Stimulated activated CD4-positive, alpha-beta T cell treated with anti-CD3 and anti-CD28 coated beads, Interleukin-1b, Interleukin-23, amount 100 ng/mL, for 48 hours (primary cell): ENCODE data around the gene RPLP1.
"Not testable (repeated sequence)": the region's sequence is repeated elsewhere in the genome, so short reads cannot be mapped to it uniquely, and the experiment has no call there.

Experiments used
- DNase-seq: peaks from one replicate; pipeline ENCODE4 v3.0.0-alpha.2; 2020

RPLP1 gene

GRCh38 chr15:69443032-69443611 lies 9.5 kb upstream of the RPLP1 start:
- DNase-seq: no peak

- no peak for DNase-seq
Measured at GRCh38 chr15:69444686-69445085, 7.9 kb upstream of the RPLP1 start.

DNA sequence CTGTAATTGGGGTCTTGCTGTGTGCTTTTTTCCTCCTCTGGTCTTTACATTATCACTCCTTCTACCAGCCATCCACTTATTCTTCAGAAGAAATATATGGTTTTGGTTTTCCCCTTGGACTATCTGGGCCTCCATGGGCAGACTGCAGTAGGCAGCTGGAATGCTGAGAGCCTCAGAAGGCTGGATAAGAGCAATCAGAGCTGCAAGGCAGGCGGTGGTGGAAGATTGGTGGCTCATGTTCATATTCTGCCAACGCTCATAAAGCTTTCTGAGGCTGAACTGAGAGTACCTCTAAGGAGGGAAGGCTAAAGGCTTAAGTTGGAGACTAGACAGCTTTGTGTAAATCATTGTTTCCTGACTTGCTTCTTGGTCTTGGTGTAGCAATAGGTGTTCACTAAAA lies 5.7 kb upstream of the RPLP1 start:
- DNase-seq: no peak

- DNase-seq: not testable (repeated sequence)
Measured at GRCh38 chr15:69450221-69450620, 2.4 kb upstream of the RPLP1 start.

GRCh38 chr15:69450968-69451695 lies 1.5 kb upstream of the RPLP1 start:
- DNase-seq: no peak

- DNase-seq: no peak
Measured at GRCh38 chr15:69451951-69452691, 497 bp upstream of the RPLP1 start.

GRCh38 chr15:69454953-69455352 lies 2.3 kb downstream of the RPLP1 start:
- no peak for DNase-seq

DNA sequence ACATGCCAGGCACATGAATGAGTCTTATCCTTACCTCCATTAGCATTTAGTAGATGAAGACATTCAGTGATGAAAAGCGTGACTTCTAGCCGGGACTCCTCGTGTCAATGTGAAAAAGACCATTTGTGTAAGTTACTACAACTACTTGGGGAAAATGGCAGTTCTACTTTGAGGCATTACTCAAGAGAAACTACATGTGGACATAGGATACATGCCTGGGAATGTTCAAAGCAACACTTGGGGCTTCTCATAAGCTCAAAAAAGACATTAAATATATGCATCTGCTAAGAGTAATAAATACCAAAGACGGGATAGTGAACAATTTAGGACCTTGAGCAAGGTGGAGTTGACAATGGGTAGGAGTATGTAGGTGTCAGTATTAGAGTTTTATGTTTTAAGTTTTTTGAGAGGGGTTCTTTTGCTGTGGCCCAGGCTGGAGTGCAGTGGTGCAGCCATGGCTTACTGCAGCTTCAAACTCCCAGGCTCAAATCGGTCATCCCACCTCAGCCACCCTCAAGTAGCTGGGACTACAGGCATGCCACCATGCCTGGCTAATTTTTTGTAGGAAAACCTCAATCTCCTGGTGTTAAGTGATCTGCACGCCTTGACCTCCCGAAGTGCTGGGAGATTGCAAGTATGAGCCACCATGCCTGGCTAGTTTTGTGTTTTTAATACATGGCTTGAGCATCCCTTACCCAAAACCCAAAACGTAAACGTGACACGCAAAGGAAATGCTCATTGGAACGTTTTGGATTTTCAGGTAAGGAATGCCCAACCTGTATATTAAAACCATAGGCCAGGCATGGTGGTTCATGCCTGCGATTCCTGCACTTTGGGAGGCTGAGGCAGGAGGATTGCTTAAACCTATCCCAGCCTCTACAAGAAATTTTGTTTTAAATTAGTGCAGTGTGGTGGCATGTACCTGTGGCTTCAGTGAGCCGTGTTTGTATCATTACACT lies 3.9 kb downstream of the RPLP1 start:
- DNase-seq: no peak

DNA sequence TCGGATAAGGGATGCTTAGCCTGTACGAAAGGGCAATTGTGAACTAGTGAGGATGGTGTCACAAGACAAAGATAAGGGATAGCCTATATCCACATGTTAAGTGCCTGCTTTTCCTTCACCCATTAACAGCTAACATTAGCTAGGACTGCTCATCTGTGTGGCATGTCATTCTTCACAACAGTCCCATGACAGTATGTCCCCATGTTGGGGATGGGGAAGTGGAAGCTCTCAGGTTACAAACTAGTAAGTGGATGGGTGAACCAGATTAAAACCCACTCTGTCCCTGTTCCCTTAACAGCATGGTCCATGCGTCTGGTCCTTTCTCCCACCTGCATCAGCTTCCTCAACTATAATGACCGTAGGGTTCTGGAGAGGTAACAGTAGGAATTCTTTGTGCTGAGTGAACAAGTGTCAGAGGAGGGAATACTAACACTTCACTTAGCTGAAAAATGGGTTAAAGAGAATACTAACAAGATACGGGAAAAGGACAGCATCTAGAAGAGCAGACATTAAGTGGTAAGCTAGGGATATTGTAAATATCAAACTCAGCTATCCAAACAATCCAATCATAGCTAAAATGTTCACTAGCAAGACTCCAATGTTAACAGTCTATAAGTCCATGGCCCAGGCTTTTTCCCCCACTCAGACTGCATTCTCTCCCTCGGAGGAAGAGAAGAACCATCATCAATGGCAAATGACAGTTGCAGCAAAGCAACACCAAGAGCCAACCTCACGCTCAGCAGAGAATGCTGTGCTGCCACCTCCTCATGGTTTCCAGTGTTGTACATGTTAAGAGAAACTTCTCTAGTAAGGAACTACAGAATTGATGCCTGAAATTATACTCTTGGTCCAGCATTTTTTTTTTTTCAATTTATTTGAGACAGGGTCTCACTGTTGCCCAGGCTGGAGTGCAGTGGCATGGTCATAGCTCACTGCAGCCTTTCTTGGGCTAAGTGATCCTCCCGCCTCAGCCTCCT lies 5.0 kb downstream of the RPLP1 start:
- no peak for DNase-seq

GRCh38 chr15:69459066-69459465 lies 6.4 kb downstream of the RPLP1 start:
- DNase-seq: no peak

GRCh38 chr15:69460481-69460880 lies 7.9 kb downstream of the RPLP1 start:
- DNase-seq: no peak

DNA sequence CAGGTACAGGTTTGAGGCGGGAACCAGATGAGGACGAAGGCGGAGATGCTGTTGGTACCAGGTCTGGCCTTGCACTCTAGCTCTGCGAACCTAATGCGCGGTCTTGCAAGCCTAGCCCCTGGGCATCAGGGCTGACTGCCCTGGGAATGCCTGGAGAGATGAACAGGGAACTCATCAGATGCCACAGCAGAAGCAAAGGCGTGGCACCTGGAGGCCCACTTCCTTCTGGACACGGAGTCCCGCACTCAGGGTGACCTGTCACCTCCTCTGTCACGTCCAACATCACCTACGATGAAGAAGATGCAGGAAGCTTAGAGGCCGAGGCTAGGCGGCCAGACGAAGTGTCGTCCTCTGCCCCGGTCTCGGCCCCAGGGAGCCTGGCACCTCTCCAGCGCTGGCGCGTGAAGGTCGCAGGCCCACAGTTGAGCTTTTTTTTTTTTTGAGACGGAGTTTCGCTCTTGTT lies 9.4 kb downstream of the RPLP1 start:
- DNase-seq: no peak

GRCh38 chr15:69462493-69463181 lies 10.0 kb downstream of the RPLP1 start:
- DNase-seq: peak; percentile 92

DNA sequence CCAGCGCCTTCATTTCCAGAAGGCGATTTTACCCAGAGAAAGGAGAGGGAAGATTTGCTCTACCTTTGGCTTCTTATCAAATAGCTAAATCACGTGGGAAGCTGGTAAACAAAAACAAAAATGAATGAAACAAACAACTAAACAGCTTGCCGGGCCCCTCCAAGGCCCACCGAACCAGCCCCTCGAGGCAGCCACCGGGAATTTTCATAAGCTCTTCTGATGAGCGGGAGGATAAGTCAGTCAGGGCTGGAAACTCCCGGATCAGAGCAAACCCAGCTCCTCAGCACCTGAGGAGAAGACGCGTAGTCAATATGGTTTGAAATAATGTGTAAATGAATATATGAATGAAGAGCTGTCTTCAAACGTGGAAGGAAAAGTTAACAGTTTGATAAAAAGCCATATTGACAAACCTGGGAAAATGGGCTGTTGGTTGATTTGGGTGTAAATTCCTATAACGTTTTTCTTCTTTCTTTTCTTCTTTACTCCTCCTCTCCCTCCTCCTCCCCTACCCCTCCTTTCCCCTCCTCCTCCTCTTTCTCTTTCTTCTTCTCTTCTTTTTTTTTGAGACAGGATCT lies 10.7 kb downstream of the RPLP1 start:
- DNase-seq: no peak

- DNase-seq: no peak
Measured at GRCh38 chr15:69465253-69465652, 12.6 kb downstream of the RPLP1 start.

DNA sequence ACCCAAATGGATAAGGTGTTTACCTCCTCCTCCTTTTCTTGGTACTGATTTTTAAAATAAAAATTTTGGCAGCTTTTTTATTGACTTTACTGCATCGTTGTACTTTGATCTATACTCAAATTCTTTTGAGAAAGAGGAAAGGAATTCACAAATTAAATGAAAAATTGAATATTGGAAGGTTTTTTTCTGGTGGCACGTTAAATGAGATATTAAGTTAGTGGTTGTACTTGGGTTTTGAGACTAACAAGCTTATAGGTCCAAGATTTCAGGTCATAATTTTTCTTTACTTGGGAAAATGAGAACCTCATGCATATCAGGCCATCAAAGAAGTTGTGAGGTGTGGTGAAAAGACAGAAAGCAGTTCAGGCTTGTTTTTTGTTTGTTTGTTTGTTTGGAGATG lies 14.1 kb downstream of the RPLP1 start:
- no peak for DNase-seq

DNA sequence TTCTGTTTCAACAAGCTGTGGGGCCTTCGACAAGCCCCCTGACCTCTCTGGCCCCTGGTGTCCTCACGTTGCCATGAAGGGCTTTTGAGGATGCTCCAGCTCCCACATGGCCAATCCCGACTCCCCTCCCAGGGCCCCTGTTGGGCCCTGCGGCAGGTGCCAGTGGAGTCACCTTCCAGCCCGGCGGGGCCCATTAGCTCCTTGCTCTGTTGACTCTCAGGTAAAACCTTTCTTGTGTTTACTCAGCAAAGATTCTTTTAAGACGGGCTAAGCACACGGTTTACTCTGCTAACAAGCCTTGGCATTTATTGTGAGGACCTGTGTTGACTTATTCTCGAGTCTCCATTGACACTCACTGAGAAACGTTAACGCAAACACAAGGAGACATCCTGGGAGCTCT lies 15.0 kb downstream of the RPLP1 start:
- DNase-seq: no peak

GRCh38 chr15:69468241-69469121 lies 15.9 kb downstream of the RPLP1 start:
- peak; percentile 87 for DNase-seq

- no peak for DNase-seq
Measured at GRCh38 chr15:69469467-69470201, 17.0 kb downstream of the RPLP1 start.
